Chondrocyte (in vitro differentiated cells): ENCODE results near the gene FSTL5. TPM values are rescaled to one million over a fixed set of nuclear protein-coding genes. Genes with fewer than 3 reads are reported as not detected.

Experiments used
- DNase-seq: peaks from one replicate; pipeline ENCODE4 v3.0.0; 2021; ENCODE audit warnings: mixed read lengths, low spot score
- H3K27ac Mint-ChIP-seq: one replicate; pipeline ENCODE4 v1.8.0; 2021; ENCODE audit warnings: mild to moderate bottlenecking, moderate library complexity, mixed read lengths; ENCODE audit not compliant: unreplicated experiment
- H3K27me3 Mint-ChIP-seq: 2 replicates; pipeline ENCODE4 v1.8.0; 2021; ENCODE audit warnings: low read depth, mixed read lengths
- H3K36me3 Mint-ChIP-seq: 2 replicates; pipeline ENCODE4 v1.8.0; 2021; ENCODE audit warnings: low read depth, mixed read lengths
- H3K4me1 Mint-ChIP-seq: 2 replicates; pipeline ENCODE4 v1.8.0; 2021; ENCODE audit warnings: low read depth, mild to moderate bottlenecking, mixed read lengths
- H3K4me3 Mint-ChIP-seq: one replicate; pipeline ENCODE4 v1.8.0; 2021; ENCODE audit warnings: mild to moderate bottlenecking, moderate library complexity, mixed read lengths; ENCODE audit not compliant: unreplicated experiment
- H3K9me3 Mint-ChIP-seq: 2 replicates; pipeline ENCODE4 v1.8.0; 2021; ENCODE audit warnings: low read depth, mixed read lengths
- CTCF ChIP-seq: fragments of 200-600 bp; sonication (generic); IDR thresholded peaks from 2 replicates; pipeline ENCODE4 v1.5.0; 2021; ENCODE audit warnings: antibody characterized with exemption, mild to moderate bottlenecking, moderate library complexity
- total RNA-seq: library from RNA; stranded (reverse); gene quantifications from 3 replicates; pipeline ENCODE4 v1.2.1, GENCODE V29; 2021

The FSTL5 gene
- total RNA-seq, 1 donor from 2014 or later, result not detected

- Mint-ChIP-seq H3K36me3 (no peaks in the 10 kb centered on the region), H3K27ac (no peak overlapping the region), H3K4me3 (no peak overlapping the region), H3K9me3 (no peaks in the 10 kb centered on the region), H3K27me3 (peaks cover 12% of the 10 kb centered on the region), H3K4me1 (no peaks in the 10 kb centered on the region)
- no peak for DNase-seq
- no peak for TF ChIP-seq CTCF
These were observed 559.1 kb downstream of the FSTL5 start for GRCh38 chr4:161604516-161605300.

- Mint-ChIP-seq H3K27me3 (peaks cover 16% of the 10 kb centered on the region), H3K9me3 (no peaks in the 10 kb centered on the region), H3K4me1 (no peaks in the 10 kb centered on the region), H3K4me3 (no peak overlapping the region), H3K27ac (no peak overlapping the region), H3K36me3 (no peaks in the 10 kb centered on the region)
- no peak for TF ChIP-seq CTCF
- no peak for DNase-seq
These were observed 562.8 kb downstream of the FSTL5 start for GRCh38 chr4:161601011-161601410.

DNA sequence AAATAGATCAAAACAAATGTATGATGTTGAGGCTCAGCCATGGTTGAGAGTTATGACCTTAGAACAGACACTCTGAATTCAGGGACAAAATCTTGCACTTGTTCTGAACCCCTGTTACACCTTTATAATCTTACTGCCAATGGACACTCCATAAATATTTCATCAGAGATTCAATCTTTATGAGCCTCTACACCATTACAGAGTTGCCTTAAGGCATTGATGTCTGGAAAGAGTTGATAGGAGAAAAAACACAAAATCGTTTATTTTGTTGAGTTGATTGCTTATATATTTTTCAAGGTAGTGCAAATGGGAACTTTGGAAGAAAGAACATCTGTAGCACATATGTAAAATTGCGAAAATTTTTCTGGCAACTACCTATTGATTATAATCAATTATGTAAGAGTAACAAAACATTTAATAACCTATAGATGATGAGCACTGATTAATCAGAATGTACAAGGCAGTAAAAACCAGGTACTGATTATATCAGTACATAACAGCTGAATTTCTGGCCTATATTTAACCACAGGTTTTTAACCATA lies 568.5 kb downstream of the FSTL5 start:
- Mint-ChIP-seq H3K4me1 (no peaks in the 10 kb centered on the region), H3K27me3 (peaks cover 21% of the 10 kb centered on the region), H3K9me3 (no peaks in the 10 kb centered on the region), H3K27ac (no peak overlapping the region), H3K4me3 (no peak overlapping the region), H3K36me3 (no peaks in the 10 kb centered on the region)
- DNase-seq, result no peak
- TF ChIP-seq CTCF, result no peak

DNA sequence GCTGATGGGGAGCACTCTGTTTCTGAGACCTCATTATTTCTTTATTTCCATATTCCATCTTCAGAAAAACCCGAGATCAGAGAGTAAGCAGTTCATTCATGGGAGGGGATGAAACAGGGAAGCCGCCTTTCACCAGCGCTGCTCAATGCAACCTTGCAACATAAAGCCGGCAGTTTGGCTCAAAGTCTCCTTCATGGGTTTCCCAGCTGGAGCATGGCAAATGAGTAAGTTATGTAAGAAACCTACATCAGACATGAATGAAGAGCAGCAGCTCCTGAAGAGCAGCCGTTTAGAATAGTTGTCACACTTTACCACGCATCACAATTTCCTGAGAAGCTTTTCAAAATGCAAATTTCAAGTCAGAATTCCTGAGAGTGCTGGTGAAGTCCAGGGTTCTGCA lies 578.8 kb downstream of the FSTL5 start:
- Mint-ChIP-seq H3K27me3 (peaks cover 31% of the 10 kb centered on the region), H3K9me3 (peaks cover 4% of the 10 kb centered on the region), H3K4me1 (peaks cover 8% of the 10 kb centered on the region), H3K27ac (no peak overlapping the region), H3K36me3 (no peaks in the 10 kb centered on the region), H3K4me3 (no peak overlapping the region)
- no peak for DNase-seq
- no peak for TF ChIP-seq CTCF

DNA sequence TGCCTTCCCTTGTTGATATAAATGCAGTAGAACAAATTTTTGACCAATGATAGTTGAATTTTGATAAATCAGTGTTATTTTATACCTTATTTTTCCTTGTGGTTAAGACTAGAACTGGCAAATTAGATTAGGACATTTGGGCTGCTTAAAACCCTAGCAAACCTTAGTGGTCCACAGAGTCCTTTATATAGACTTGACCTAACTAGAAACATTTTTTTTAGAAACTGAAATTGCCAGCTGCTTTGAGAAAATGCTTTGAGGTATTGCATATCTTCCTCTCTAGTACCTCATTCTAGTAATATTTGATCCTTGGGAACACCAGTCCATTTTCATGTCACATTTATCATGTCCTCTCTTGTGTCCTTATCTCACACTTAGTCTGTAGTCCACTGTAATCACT lies 580.3 kb downstream of the FSTL5 start:
- no peak for DNase-seq
- no peak overlapping the region for H3K4me3 Mint-ChIP-seq
- H3K36me3 Mint-ChIP-seq, result no peaks in the 10 kb centered on the region
- H3K4me1 Mint-ChIP-seq, result peaks cover 8% of the 10 kb centered on the region
- H3K9me3 Mint-ChIP-seq, result no peaks in the 10 kb centered on the region
- peaks cover 31% of the 10 kb centered on the region for H3K27me3 Mint-ChIP-seq
- H3K27ac Mint-ChIP-seq, result no peak overlapping the region
- TF ChIP-seq CTCF, result no peak
